ENCODE data around the gene TANC1.
"Not testable (repeated sequence)": the region's sequence is repeated elsewhere in the genome, so short reads cannot be mapped to it uniquely, and the experiment has no call there.

The TANC1 gene

GRCh38 chr2:159022019-159022418, 53.6 kb downstream of the TANC1 start:
- Mint-ChIP-seq H3K27ac (no peak overlapping the region), H3K27me3 (peaks cover 2% of the 10 kb centered on the region), H3K4me3 (no peak overlapping the region), H3K36me3 (no peaks in the 10 kb centered on the region), H3K9me3 (peaks cover 1% of the 10 kb centered on the region), H3K4me1 (no peaks in the 10 kb centered on the region)

- Mint-ChIP-seq H3K27me3 (peaks cover 3% of the 10 kb centered on the region), H3K4me1 (no peaks in the 10 kb centered on the region), H3K27ac (no peak overlapping the region), H3K4me3 (no peak overlapping the region), H3K9me3 (no peaks in the 10 kb centered on the region), H3K36me3 (no peaks in the 10 kb centered on the region)
These were observed 57.7 kb downstream of the TANC1 start for GRCh38 chr2:159026170-159026569.

- no peaks in the 10 kb centered on the region for H3K9me3 Mint-ChIP-seq
- H3K4me1 Mint-ChIP-seq: no peaks in the 10 kb centered on the region
- H3K27ac Mint-ChIP-seq: no peak overlapping the region
- H3K36me3 Mint-ChIP-seq: no peaks in the 10 kb centered on the region
- no peak overlapping the region for H3K4me3 Mint-ChIP-seq
- H3K27me3 Mint-ChIP-seq: peaks cover 3% of the 10 kb centered on the region
These were observed 60.3 kb downstream of the TANC1 start for GRCh38 chr2:159028776-159029175.

GRCh38 chr2:159029936-159030335, 61.5 kb downstream of the TANC1 start:
- H3K4me1 Mint-ChIP-seq: no peaks in the 10 kb centered on the region
- H3K27me3 Mint-ChIP-seq: peaks cover 3% of the 10 kb centered on the region
- no peak overlapping the region for H3K4me3 Mint-ChIP-seq
- H3K27ac Mint-ChIP-seq: no peak overlapping the region
- H3K36me3 Mint-ChIP-seq: no peaks in the 10 kb centered on the region
- no peaks in the 10 kb centered on the region for H3K9me3 Mint-ChIP-seq

GRCh38 chr2:159030674-159031380, 62.4 kb downstream of the TANC1 start:
- Mint-ChIP-seq H3K27ac (no peak overlapping the region), H3K4me3 (no peak overlapping the region), H3K27me3 (peaks cover 3% of the 10 kb centered on the region), H3K4me1 (no peaks in the 10 kb centered on the region), H3K9me3 (no peaks in the 10 kb centered on the region), H3K36me3 (no peaks in the 10 kb centered on the region)

- H3K4me3 Mint-ChIP-seq: no peak overlapping the region
- H3K27me3 Mint-ChIP-seq: no peaks in the 10 kb centered on the region
- no peak overlapping the region for H3K27ac Mint-ChIP-seq
- H3K36me3 Mint-ChIP-seq: no peaks in the 10 kb centered on the region
- H3K4me1 Mint-ChIP-seq: no peaks in the 10 kb centered on the region
- no peaks in the 10 kb centered on the region for H3K9me3 Mint-ChIP-seq
These were observed 63.7 kb downstream of the TANC1 start for GRCh38 chr2:159032146-159032545.

- no peaks in the 10 kb centered on the region for H3K36me3 Mint-ChIP-seq
- H3K4me1 Mint-ChIP-seq: no peaks in the 10 kb centered on the region
- H3K27ac Mint-ChIP-seq: no peak overlapping the region
- H3K4me3 Mint-ChIP-seq: no peak overlapping the region
- no peaks in the 10 kb centered on the region for H3K9me3 Mint-ChIP-seq
- H3K27me3 Mint-ChIP-seq: no peaks in the 10 kb centered on the region
These were observed 64.1 kb downstream of the TANC1 start for GRCh38 chr2:159032580-159032979.

- Mint-ChIP-seq H3K27me3 (no peaks in the 10 kb centered on the region), H3K4me3 (no peak overlapping the region), H3K9me3 (no peaks in the 10 kb centered on the region), H3K4me1 (no peaks in the 10 kb centered on the region), H3K27ac (no peak overlapping the region), H3K36me3 (no peaks in the 10 kb centered on the region)
These were observed 66.3 kb downstream of the TANC1 start for GRCh38 chr2:159034713-159035112.

GRCh38 chr2:159035790-159036411, 67.5 kb downstream of the TANC1 start:
- no peaks in the 10 kb centered on the region for H3K9me3 Mint-ChIP-seq
- H3K27ac Mint-ChIP-seq: no peak overlapping the region
- no peaks in the 10 kb centered on the region for H3K4me1 Mint-ChIP-seq
- no peak overlapping the region for H3K4me3 Mint-ChIP-seq
- H3K36me3 Mint-ChIP-seq: no peaks in the 10 kb centered on the region
- H3K27me3 Mint-ChIP-seq: peaks cover 2% of the 10 kb centered on the region

- not testable (repeated sequence) for H3K4me3 Mint-ChIP-seq, H3K36me3 Mint-ChIP-seq, H3K9me3 Mint-ChIP-seq, H3K27ac Mint-ChIP-seq, H3K4me1 Mint-ChIP-seq, H3K27me3 Mint-ChIP-seq
These were observed 68.0 kb downstream of the TANC1 start for GRCh38 chr2:159036461-159036860.

- not testable (repeated sequence) for H3K9me3 Mint-ChIP-seq, H3K4me1 Mint-ChIP-seq, H3K4me3 Mint-ChIP-seq, H3K27me3 Mint-ChIP-seq, H3K27ac Mint-ChIP-seq, H3K36me3 Mint-ChIP-seq
These were observed 72.9 kb downstream of the TANC1 start for GRCh38 chr2:159041328-159041727.

GRCh38 chr2:159042115-159042850, 73.8 kb downstream of the TANC1 start:
- Mint-ChIP-seq H3K27me3 (peaks cover 4% of the 10 kb centered on the region), H3K9me3 (no peaks in the 10 kb centered on the region), H3K4me3 (no peak overlapping the region), H3K36me3 (no peaks in the 10 kb centered on the region), H3K27ac (no peak overlapping the region), H3K4me1 (no peaks in the 10 kb centered on the region)

GRCh38 chr2:159043710-159044109, 75.3 kb downstream of the TANC1 start:
- Mint-ChIP-seq H3K27me3 (peaks cover 4% of the 10 kb centered on the region), H3K4me1 (no peaks in the 10 kb centered on the region), H3K4me3 (no peak overlapping the region), H3K27ac (no peak overlapping the region), H3K9me3 (no peaks in the 10 kb centered on the region), H3K36me3 (no peaks in the 10 kb centered on the region)

- Mint-ChIP-seq H3K36me3 (no peaks in the 10 kb centered on the region), H3K9me3 (no peaks in the 10 kb centered on the region), H3K27ac (no peak overlapping the region), H3K27me3 (peaks cover 4% of the 10 kb centered on the region), H3K4me1 (no peaks in the 10 kb centered on the region), H3K4me3 (no peak overlapping the region)
These were observed 76.4 kb downstream of the TANC1 start for GRCh38 chr2:159044804-159045286.

- no peak overlapping the region for H3K4me3 Mint-ChIP-seq
- H3K4me1 Mint-ChIP-seq: no peaks in the 10 kb centered on the region
- no peaks in the 10 kb centered on the region for H3K36me3 Mint-ChIP-seq
- no peaks in the 10 kb centered on the region for H3K9me3 Mint-ChIP-seq
- H3K27ac Mint-ChIP-seq: no peak overlapping the region
- peaks cover 2% of the 10 kb centered on the region for H3K27me3 Mint-ChIP-seq
These were observed 77.4 kb downstream of the TANC1 start for GRCh38 chr2:159045545-159046454.

All from activated naive CD4-positive, alpha-beta T cell treated with anti-CD3 and anti-CD28 coated beads, Interleukin-2, amount 50 U/mL, for 24 hours (primary cell).